GM04503 (cell line): Measurements from ENCODE around the gene PNLIPRP3.

Experiments
- DNase-seq: peaks from one replicate; pipeline ENCODE4 v3.0.0-alpha.2; 2012; ENCODE audit warnings: low read depth

Gene PNLIPRP3

DNA sequence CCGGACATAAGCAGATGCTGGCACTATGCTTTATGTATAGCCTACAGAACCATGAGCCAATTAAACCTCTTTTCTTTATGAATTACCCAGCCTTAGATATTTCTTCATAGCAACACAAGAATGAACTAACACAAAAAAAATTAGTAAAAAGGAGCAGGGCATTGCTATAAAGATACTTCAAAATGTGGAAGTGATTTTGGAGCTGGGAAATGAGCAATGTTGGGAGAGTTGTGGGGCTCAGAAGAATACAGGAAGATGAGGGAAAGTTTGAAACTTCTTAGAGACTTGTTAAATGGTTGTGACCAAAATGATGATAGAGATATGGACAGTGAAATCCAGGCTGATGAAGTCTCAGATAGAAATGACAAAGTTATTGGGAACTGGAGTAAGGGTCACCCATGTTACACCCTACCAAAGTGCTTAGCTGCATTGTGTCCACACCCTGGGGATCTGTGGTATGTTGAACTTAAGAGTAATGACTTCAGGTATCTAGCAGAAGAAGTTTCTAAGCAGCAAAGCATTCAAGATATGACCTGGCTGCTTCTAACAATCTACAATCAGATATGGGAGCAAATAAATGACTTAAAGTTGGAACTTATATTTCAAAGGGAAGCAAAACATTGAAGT is 24.2 kb downstream of the PNLIPRP3 start:
- no peak for DNase-seq

DNA sequence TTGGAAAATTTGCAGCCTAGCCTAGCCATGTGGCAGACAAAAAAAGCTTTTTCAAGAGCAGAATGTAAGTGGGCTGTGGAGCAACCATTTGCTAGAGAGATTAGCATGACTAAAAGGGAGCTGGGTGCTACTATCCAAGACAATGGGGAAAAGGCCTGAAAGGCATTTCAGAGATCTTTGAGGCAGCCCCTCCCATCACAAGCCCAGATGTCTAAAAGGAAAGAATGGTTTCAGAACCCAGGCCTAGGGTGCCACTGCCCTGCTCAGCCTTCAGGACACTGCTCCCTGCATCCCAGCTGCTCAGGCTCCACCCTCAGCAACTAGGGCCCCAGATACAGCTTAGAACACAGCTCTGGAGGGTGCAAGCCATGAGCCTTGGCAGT is 24.7 kb downstream of the PNLIPRP3 start:
- DNase-seq: no peak

DNA sequence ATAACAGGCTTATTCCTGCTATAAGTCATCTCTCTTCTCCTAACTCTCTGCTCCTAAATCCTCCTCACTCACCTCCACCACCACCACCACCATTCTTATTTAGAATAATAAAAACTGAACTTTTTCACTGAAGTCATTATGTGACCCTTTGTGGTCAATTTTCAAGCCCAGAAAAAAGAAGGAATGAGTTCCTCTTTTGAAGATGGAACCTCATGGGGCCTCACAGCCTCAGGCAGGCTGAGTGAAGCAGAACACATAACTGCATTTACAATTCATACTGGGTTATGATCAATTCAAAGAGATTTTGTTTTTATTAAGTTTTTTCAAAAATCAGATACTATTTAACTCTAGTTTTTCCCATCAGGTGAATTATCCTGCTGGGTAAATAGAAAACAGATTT is 29.8 kb downstream of the PNLIPRP3 start:
- no peak for DNase-seq

DNA sequence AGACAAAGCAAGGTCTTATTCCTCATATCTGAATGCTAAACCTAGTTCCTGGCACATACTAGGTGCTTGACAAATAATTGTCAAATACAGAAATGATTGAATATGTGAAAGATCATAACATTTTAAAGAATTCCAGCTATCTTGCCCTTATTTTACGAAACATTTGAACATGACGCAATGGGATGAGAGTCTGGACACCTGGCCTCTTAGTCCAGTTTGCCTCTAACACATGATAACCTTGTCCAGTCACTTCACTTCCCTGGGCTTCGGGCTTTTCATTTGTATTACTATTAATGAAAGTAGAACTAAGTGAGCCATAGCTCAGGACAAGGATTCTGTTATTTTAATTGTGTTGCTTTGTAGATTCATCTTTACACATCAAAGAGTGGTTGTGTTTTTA is 32.6 kb downstream of the PNLIPRP3 start:
- no peak for DNase-seq

DNA sequence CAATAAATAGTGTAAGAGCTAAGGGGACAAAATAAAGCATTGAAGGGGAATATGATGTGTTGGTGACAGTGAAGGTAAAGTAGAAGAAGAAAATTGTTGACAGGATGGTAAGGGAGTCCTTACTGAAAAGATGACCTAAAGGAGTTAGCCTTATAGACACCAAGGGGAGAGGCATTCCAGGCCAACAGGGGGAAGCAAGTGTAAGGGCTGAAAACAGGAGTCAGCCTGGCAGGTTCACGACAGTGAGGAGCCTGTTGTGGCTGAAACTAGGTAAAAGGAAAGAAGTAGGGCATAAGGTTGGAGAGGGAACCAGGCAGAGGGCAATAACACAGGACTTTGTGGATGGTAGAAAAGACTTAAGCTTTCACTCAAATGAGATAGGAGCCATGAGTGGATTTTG is 34.0 kb downstream of the PNLIPRP3 start:
- DNase-seq: no peak

DNA sequence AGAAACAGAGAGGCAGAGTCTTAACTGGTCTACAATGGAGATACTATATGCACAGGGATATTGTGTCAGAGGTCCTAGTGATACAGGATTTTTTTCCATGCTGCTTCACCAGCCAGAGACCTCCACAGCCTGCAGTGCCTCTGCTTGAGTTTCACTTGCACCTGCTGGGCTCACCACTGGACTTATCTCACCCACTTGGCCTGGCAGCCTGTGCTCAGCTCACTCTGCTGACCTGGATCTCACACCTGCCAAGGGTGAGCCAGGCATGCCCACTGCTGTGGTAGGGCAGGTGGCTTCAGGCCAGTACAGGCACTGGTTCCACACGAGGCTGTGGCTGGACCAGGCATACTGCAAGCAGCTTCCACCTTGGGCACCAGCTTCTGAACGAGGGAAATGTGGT is 36.6 kb downstream of the PNLIPRP3 start:
- DNase-seq: no peak

DNA sequence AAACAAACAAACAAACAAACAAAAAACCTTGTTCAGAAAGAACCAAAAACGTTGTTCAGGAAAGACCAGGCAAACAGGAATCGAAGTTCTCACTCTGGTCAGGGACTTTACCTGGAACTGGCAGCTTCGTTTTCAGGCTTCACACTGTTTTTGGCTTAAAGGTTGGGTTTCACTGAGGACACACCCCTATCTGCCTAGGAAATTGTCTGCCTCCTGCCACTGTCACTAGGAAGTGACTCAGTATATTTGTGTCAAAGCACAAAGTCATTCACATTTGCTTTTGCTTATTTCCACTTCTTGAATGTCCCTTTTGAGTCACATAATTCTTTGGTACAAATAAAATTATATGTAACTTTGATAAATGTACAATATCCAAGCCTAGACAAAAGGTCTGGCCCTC is 37.9 kb downstream of the PNLIPRP3 start:
- DNase-seq: no peak

DNA sequence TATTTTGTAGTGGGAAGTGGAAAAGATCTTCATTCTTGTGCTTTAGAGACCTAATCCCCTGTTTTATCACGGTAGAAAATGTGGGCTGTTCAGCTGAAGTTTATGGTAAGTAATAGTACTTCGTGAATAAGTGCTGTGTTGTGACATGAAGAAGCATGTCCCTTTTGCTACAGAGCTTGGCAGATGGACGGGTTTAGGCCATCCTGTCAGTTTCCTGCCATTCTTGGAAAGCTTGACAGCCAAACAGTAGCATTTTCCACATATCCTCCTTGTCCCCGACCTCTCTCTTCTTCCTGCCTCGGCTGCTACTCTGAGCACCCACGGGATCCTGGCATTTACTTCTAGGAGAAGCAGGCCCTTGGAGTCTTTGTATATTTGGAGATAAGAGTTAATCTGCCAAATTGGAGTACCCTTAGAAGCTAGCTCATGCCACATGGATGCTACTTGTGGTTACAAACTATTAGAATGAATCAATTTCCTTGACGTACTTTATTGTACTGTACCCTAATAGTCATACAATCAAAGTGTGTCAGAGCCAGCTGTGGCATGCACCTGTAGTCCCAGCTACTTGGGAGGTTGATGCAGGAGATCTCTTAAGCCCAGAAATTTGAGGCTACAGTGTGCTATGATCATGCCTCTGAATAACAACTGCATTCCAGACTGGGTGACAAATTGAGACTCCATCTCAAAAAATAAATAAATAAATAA is 39.2 kb downstream of the PNLIPRP3 start:
- no peak for DNase-seq

DNA sequence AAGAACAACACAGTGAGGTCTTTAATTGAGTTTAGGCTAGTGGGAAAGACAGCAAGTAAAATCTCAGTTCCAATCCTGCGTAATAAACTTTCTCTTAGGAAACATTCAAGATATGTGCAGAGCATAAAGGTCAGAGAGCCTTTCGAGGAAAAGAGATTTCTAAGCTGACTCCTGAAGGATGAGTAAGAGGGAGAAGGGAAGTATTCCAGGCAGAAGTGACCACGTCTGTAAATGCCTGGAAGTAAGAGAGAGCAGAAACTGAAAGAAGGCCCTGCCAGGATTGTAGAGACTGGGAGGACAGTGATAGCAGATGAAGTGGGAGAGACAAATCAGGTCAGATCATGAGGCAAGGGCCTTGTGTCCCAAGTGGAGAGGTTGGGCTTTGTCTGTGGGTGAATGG is 41.8 kb downstream of the PNLIPRP3 start:
- DNase-seq: no peak

DNA sequence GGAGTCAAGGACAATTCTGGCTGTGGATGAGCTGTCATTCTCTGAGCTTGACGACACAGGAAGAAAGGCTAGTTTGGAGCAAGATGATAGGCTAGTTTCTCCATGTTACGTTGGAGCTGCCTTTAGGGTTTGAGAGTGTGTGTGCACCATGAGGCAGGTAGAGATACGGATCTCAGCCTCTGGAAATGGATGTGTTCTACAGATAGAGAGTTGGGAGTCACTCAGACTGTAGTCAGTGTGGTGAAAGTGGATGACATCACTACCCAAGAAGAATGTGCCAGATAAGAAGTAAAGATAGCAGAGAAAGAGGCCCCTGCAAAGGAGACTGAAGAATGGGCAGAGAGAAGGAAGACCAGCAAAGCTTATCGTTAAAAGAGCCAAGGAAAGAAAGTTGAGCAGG is 42.4 kb downstream of the PNLIPRP3 start:
- DNase-seq: no peak

DNA sequence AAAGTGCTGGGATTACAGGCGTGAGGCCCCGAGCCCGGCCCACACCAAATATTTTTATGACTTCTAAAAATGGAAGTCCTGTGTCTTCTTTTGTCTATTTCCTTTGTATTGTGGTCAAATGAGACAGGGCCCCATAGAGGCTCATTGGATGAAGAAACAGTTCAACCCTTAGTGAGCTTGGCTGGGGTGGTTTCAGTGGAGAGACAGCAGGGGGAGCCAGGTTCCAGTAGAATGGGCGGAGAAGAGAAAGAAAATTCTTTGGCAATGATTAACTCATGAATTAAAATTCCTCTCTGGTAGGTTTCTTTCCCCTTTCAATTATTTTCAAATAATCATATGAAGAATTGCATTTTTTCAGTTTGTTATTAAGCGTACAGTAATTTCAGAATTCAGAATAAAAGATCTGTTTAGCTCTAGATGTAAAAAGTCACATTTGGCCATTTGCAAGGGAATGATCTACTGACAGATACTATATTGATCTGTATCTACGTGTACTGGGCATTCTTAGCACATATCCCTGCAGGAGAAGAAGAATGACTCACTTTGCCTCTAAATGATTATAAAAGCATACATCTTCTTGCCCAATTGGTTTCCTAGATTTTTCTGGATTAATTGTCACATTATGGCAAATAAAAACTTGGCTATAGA is 43.2 kb downstream of the PNLIPRP3 start:
- no peak for DNase-seq

DNA sequence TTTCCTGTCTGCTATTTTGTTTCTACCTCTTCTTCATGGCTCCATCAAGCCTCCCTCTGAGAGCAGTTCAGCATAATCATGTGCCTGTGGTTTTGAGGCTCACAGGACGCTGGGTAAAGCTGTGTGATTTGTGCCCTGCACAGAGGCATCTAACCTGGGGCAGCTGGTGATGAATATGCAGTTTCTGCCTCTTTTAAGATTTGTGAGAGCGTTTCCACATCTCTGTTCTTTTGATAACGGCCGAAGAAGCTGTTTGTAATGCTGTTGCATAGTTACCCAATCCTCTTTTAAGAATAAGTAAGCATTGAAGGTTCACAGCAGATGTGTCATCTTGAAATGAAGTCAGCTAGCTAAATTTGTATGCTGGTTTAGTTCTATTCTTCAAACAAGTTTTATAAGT is 45.2 kb downstream of the PNLIPRP3 start:
- DNase-seq: no peak

DNA sequence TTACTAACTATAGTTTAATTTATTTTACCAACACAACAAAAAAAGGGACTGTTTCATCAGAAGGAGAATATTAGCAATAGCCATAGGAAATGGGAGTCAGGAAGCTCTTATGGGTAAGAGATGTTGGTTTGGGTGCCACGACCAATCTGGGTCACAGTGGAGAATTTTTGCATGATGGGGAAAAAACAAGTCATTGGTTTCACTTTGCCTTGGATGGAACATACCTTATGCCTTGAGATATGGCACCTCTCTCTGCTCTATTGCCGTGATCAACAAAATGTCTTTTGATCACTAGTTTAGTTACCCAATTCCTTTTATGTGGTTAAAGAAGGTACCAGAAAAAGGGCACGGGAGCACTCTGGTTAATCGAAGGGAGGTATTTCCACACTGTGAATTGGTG is 48.2 kb downstream of the PNLIPRP3 start:
- no peak for DNase-seq

DNA sequence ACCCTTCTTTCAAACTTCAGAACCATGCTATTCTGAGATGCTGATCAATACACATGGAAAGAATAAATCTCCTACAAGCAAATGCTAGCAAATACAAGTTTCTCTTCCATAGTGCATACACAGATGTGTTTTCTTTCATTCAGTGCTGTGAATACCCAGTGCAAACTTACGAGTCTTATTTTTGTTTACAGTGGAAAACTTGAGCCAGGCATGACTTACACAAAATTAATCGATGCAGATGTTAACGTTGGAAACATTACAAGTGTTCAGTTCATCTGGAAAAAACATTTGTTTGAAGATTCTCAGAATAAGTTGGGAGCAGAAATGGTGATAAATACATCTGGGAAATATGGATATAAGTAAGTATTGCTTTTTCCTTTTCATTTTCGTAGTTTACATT is 48.8 kb downstream of the PNLIPRP3 start:
- no peak for DNase-seq

DNA sequence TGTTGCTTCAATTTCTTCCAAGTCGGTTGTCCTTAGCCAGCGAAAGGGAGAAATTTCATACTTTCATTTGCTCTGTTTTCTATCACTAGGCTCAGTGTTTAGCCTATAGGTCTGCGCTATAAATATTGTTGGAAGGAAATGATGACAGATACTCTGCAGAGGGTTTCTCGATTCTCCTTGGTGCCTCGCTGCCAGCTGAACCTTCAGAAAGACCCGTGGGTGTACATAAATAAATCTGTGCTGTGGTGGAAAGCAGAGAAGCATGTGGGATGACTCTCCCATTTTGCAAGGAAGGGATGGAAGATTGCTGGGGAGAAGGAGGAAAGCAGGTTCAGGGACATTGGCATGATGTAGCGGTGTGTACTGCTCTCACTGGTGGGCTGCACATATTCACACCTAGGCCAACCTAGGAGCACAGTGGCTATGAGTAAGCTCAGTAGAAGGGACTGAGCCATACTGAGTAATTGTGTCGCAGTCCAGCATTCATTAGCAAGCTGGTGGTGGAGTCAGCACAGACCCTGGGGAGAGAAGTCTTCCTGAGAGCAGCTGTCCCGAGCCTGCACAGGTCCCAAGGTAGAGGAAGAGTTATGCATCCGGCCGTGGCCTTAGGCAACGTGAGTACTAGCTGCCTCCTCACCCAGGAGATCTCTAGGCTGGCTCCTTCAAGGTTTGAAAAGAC is 50.5 kb downstream of the PNLIPRP3 start:
- no peak for DNase-seq

DNA sequence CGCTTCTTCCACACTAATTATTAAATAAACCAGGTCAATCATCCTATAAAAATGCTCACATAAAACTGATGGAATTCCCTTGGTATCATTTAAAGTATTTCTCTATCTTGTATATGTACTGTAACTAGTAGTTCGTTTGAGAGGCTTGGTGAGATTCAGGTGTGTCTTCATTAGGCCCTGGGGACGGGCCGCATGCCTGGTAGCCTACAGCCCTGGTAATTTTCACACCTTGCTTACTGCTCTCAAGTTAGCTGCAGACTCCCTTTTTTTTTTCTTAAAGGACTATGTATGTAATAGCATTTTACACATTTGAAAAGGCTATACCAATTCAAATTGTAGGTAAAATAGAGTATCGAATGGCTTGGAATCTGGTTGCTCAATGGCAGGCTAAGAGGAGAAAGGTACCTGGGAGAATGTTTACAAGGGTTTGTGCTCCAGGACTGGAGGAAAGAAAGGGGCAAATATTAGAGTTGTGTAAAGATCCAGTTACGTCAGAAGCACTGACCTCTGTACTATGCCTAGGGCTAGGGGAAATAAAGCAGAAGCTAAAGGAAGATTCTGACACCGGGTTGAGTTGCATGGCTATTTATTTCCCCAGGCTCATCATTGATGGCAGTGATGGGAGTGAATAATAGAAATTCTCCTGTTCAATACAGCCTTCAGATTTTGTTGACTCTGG is 59.3 kb downstream of the PNLIPRP3 start:
- no peak for DNase-seq

DNA sequence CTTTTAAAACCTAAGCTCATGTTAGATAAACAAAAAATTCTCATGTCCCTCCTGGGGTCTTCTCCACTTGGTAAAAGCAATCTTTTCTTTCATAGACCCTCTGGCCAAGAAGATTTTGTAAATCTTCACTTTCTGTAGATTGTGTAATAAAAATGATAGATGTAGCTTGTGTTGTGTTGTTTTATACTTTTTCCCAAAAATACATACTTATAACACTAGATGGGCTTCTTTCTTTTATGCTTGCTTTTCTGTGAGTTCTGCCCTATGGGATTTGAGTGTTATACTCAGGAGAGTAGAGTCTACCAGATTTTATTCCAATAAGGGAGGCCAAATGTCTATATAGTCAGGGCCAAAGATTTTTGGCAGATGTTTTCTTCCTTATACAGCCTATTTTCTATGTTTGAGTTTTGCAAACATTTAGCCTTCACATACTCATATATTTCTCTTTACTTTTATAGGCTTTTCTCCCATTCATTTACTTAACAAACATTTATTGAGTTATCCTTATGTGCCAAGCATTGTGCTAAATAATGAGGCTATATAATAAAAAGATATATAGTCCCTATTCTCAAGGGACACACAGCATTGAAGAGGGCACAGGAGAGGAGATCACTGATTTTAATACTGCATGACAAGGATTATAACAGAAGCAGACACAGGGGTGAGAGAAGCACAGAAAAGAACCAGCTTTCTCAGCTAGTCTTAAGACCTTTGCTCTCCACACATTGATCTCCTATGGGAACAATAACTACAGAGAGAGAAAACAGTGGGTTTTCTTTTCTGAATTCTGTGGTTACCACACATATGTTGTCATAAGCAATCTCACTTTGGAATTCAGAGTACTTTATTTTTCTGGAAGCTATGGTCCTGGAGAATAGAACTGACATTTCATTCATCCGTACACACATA is 60.1 kb downstream of the PNLIPRP3 start:
- DNase-seq: no peak

DNA sequence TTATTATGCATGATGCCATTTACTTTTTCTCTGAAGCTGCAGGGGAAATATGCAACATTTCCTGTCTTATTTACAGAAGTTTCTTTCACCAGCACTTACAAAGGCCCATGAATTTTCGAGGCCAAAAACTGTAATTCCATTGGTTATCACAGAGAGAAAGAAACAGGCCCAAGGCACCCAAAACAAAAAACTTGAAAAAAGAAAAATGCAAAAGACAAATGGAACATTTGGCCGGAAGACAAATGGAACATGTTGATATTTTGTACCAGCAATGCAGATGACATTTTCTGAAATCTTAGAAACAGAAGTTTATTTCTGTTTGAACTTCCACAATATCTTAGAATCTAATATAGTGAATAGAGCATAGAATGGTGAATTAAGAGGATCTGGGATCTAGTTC is 61.8 kb downstream of the PNLIPRP3 start:
- no peak for DNase-seq

DNA sequence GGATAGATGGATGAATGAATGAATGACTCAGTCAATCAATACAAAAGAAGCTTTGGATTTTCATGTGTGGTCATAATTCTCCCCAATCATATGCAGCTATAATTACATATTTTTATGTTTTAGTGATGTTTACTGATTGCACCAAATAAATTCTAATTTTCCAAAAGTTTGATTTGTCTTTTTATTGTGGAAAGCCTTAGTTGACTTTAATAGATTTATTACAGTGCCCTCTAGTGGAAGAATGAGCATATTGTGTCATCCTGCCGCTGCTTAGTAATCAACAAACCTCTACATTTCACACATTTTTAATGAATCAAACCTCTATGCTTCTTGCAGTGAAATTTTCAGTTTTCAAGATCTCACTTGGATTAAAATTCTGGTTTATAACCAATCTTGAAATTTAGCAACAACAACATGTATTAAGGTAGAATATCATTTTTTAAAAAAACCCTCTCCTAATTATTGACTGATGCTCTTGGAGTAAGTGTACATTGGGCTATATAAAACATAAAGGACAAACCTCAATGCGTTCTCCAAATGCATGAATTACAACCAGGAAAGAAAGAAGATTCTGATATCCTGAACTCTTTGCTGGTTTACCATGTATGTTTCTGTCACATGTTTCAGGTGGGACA is 62.5 kb downstream of the PNLIPRP3 start:
- no peak for DNase-seq

DNA sequence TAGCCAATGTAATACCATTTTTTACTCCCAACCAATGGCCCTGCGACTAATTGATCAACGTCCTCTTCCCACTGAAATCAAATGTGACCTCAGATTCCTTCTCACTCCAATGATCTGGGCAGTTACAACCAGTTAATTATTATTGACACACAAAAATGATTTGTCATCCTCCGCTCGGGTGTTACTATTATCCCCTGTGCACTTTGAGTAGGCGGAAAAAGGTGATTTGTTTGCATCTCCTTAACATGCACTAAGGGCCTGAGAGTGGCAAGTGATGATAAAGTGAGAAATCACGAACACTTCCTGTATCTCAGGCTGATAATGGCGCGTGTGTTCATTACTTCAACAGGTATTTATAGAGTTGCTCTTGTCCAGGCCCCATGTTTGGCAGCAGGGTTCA is 77.1 kb downstream of the PNLIPRP3 start:
- DNase-seq: no peak

DNA sequence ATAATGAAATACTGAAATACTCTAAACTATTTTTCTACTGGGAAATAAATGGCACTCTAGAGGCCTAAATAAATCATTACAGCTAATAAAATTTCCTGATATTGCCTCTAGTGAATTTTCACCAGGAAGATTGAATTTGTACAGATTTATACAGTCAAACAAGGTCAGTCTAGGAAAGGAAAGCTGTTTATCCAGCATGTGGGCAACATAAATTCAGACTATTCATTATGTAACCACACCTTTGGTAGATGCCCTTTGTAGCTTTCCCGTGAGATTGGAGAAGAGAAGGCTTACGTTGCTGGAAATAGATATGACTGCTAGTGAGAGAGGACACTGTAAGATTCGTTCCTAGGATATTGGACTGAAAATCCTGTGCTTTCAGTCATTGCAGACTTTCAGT is 82.9 kb downstream of the PNLIPRP3 start:
- DNase-seq: no peak
